MCF 10A (cell line): ENCODE results near the gene P3H2. TPM values are rescaled to one million over a fixed set of nuclear protein-coding genes. Genes with fewer than 3 reads are reported as not detected.
A peak's percentile ranks its signal among the peaks of the same experiment; 100 is the strongest.

Experiments used
- BruUV-seq: library from RNA; stranded (reverse); fragments of 400-500 nt; replicated peaks from 2 replicates; lab custom pipeline; 2021; lab: Mats Ljungman, UMichigan
- CTCF ChIA-PET: fragments of 300-600 bp; sonication (Branson Sonifier 250); formaldehyde crosslinking; extraction: SDS; loops from one replicate; lab custom pipeline; 2021; ENCODE audit warnings: antibody characterized with exemption, inconsistent platforms; lab: Yijun Ruan, JAX
- POLR2A ChIA-PET: fragments of 300-600, 350-650 bp; sonication (Branson Sonifier 250); formaldehyde crosslinking; extraction: SDS; loops from one replicate; lab custom pipeline; 2020; ENCODE audit warnings: antibody characterized with exemption, inconsistent platforms; lab: Yijun Ruan, JAX
- DNase-seq: peaks from one replicate; pipeline ENCODE4 v3.0.0-alpha.2; 2018; ENCODE audit not compliant: unreplicated experiment
- H3K27ac Mint-ChIP-seq: one replicate; pipeline ENCODE4 v1.8.0; 2022; ENCODE audit warnings: mild to moderate bottlenecking, low read depth, mixed read lengths; ENCODE audit not compliant: unreplicated experiment
- H3K27me3 Mint-ChIP-seq: one replicate; pipeline ENCODE4 v1.8.0; 2022; ENCODE audit warnings: mixed read lengths; ENCODE audit not compliant: insufficient read depth, unreplicated experiment
- H3K36me3 Mint-ChIP-seq: one replicate; pipeline ENCODE4 v1.8.0; 2022; ENCODE audit warnings: mild to moderate bottlenecking, moderate library complexity, mixed read lengths; ENCODE audit not compliant: insufficient read depth, unreplicated experiment
- H3K4me1 Mint-ChIP-seq: one replicate; pipeline ENCODE4 v1.8.0; 2022; ENCODE audit warnings: mixed read lengths; ENCODE audit not compliant: insufficient read depth, unreplicated experiment
- H3K4me3 Mint-ChIP-seq: one replicate; pipeline ENCODE4 v1.8.0; 2022; ENCODE audit warnings: mild to moderate bottlenecking, moderate library complexity, mixed read lengths; ENCODE audit not compliant: unreplicated experiment
- H3K9me3 Mint-ChIP-seq: one replicate; pipeline ENCODE4 v1.8.0; 2022; ENCODE audit warnings: mixed read lengths; ENCODE audit not compliant: unreplicated experiment
- intact Hi-C: fragments of 100-400 bp; cut with micrococcal nuclease; formaldehyde crosslinking; loops from 2 replicates; pipeline ENCODE4 v1.14.1; 2022
- total RNA-seq: library from RNA; stranded (reverse); gene quantifications from 2 replicates; pipeline ENCODE4 v1.2.3, GENCODE V29; 2022
- TF ChIP-seq, protein P1 (sequence below): fragments of 200-600 bp; IDR thresholded peaks from one replicate; pipeline ENCODE4 v1.8.0; 2022; ENCODE audit warnings: antibody characterized with exemption, mild to moderate bottlenecking; ENCODE audit not compliant: unreplicated experiment

The P3H2 gene
- total RNA-seq, 1 experiment from 2014 or later = 60.2 TPM

DNA sequence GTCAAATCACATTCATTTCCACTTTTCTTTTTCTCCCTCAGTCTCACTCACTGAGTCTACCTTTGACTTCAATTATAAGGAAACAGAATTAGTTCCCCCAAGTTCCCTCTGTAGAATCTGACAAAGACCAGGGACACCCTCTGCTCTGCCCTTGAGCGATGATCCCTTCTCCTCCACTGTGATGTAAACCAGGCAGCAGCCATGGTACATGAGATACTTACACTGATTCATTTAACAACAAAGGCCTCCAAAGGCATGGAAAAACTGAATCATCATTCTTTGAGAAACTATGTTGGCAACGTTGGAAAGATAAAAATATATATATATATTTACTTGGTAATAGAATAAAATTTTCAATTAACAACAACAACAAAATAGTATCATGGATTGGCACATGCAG lies 84.1 kb downstream of the P3H2 start:
- Mint-ChIP-seq H3K36me3 (peaks cover 6% of the 10 kb centered on the region), H3K4me3 (no peak overlapping the region), H3K4me1 (peaks cover 36% of the 10 kb centered on the region), H3K27ac (peak overlapping the region; percentile 69), H3K27me3 (no peaks in the 10 kb centered on the region), H3K9me3 (no peaks in the 10 kb centered on the region)
- ChIA-PET POLR2A (interaction anchor here (0.8 to 14.2 kb wide), 12 partner anchors 9 to 308 kb away, joined by 3 to 132 read pairs (median 6); partner anchors contain the start of gene P3H2), CTCF (interaction anchor here (0.6 to 0.9 kb wide), 3 partner anchors 73 to 107 kb away, joined by 3 read pairs; partner anchors contain the start of gene P3H2)
- TF ChIP-seq, protein P1, sequence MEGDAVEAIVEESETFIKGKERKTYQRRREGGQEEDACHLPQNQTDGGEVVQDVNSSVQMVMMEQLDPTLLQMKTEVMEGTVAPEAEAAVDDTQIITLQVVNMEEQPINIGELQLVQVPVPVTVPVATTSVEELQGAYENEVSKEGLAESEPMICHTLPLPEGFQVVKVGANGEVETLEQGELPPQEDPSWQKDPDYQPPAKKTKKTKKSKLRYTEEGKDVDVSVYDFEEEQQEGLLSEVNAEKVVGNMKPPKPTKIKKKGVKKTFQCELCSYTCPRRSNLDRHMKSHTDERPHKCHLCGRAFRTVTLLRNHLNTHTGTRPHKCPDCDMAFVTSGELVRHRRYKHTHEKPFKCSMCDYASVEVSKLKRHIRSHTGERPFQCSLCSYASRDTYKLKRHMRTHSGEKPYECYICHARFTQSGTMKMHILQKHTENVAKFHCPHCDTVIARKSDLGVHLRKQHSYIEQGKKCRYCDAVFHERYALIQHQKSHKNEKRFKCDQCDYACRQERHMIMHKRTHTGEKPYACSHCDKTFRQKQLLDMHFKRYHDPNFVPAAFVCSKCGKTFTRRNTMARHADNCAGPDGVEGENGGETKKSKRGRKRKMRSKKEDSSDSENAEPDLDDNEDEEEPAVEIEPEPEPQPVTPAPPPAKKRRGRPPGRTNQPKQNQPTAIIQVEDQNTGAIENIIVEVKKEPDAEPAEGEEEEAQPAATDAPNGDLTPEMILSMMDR = no peak
- intact Hi-C loops = loop anchor here (5.0 kb wide), 1 partner anchor 86 kb away; the partner anchor contains the start of gene P3H2
- BruUV-seq = no TSS peak
- DNase-seq = peak; percentile 42

GRCh38 chr3:190034446-190034845 lies 86.3 kb downstream of the P3H2 start:
- H3K27ac Mint-ChIP-seq = no peak overlapping the region

DNA sequence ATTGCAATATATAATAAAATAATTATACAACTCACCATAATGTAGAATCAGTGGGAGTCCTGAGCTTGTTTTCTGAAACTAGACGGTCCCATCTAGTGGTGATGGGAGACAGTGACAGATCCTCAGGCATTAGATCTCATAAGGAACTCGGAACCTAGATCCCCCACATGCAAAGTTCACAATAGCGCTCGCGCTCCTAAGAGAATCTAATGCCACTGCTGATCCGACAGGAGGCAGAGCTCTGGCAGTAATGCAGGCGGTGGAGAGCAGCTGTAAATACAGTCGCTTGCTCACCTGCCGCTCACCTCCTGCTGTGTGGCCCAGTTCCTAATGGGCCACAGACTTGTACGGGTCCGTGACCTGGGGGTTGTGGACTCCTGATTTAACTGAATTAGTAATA lies 87.8 kb downstream of the P3H2 start:
- H3K4me1 Mint-ChIP-seq = peaks cover 33% of the 10 kb centered on the region
- CTCF ChIA-PET = interaction anchor here (0.8 to 2.0 kb wide), 4 partner anchors 19 to 88 kb away, joined by 3 to 8 read pairs (median 5); partner anchors contain the start of gene P3H2
- intact Hi-C loops = no loop called here
- H3K4me3 Mint-ChIP-seq = no peak overlapping the region
- TF ChIP-seq, protein P1 = no peak
- no TSS peak for BruUV-seq
- DNase-seq = no peak
- H3K27me3 Mint-ChIP-seq = no peaks in the 10 kb centered on the region
- peaks cover 6% of the 10 kb centered on the region for H3K36me3 Mint-ChIP-seq
- peak overlapping the region; percentile 78 for H3K27ac Mint-ChIP-seq
- H3K9me3 Mint-ChIP-seq = no peaks in the 10 kb centered on the region
- POLR2A ChIA-PET = interaction anchor here (0.5 to 14.2 kb wide), 12 partner anchors 17 to 166 kb away, joined by 3 to 132 read pairs (median 4); partner anchors contain the start of gene P3H2

More at GRCh38 chr3:190034446-190034845, 86.3 kb downstream of the P3H2 start:
- no peaks in the 10 kb centered on the region for H3K27me3 Mint-ChIP-seq
- peaks cover 6% of the 10 kb centered on the region for H3K36me3 Mint-ChIP-seq
- ChIA-PET POLR2A (interaction anchor here (0.6 to 14.2 kb wide), 4 partner anchors 20 to 82 kb away, joined by 3 to 132 read pairs (median 4); partner anchors contain the start of gene P3H2), CTCF (no interaction called here)
- BruUV-seq = no TSS peak
- H3K4me1 Mint-ChIP-seq = peaks cover 38% of the 10 kb centered on the region
- DNase-seq = no peak
- intact Hi-C loops = no loop called here
- no peaks in the 10 kb centered on the region for H3K9me3 Mint-ChIP-seq
- TF ChIP-seq, protein P1 = no peak
- no peak overlapping the region for H3K4me3 Mint-ChIP-seq

GRCh38 chr3:190031887-190032752 lies 88.6 kb downstream of the P3H2 start:
- peak; percentile 27 for DNase-seq
- Mint-ChIP-seq H3K27me3 (no peaks in the 10 kb centered on the region), H3K4me3 (peak overlapping the region; percentile 17), H3K27ac (peak overlapping the region; percentile 78), H3K36me3 (peaks cover 6% of the 10 kb centered on the region), H3K9me3 (no peaks in the 10 kb centered on the region), H3K4me1 (peaks cover 26% of the 10 kb centered on the region)
- intact Hi-C loops = no loop called here
- TF ChIP-seq, protein P1 = no peak
- no TSS peak for BruUV-seq
- ChIA-PET POLR2A (interaction anchor here (0.5 to 14.2 kb wide), 12 partner anchors 9 to 167 kb away, joined by 3 to 132 read pairs (median 4); partner anchors contain the start of gene P3H2), CTCF (interaction anchor here (0.7 to 2.0 kb wide), 4 partner anchors 18 to 89 kb away, joined by 4 to 8 read pairs (median 5); partner anchors contain the start of gene P3H2)
